GM19043 (cell line): ENCODE data around the gene CCDC50.

Source experiments
- ATAC-seq: cut with Tn5 transposase; IDR thresholded peaks from one replicate; pipeline ENCODE4 v1.9.1; 2021; ENCODE audit warnings: low read depth; ENCODE audit not compliant: unreplicated experiment

The CCDC50 gene

DNA sequence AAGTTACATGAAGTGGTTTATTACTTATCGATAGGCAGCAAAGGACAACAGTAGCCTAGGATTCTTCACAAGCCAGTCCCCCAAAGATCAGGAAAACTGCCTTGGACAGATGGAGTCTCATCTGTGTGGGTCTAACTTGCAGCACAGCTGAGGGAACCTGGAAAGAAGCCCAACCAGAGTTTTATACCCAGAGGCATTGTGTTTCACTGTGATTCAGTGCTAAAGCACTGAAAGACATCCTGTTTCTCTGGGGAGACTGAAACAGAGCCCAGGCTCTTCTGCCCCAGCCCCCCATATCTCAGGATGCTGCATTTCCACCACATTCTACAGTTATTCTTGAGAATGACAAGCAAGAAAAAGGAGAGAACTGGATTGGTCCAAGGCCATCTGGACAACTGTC, 83.6 kb downstream of the CCDC50 start:
- no peak for ATAC-seq

DNA sequence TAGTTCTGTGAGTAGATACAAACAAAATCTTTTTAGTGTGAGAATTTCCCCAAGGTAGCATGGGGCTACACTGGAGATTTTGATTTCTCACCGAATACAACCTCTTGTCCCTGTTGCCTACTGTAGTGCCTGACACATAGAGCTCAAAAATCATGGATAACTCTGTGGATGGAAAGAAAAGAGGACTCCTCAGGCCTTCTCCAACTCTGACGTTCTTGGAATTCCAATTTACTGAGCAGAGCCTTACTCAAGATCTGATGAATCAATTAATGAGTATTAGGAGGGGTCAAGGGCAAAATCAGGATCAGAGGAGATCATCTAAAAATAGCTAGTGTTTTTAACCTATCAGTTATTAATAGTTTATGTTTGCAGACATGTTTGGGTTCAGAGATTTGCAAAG, 85.1 kb downstream of the CCDC50 start:
- no peak for ATAC-seq

DNA sequence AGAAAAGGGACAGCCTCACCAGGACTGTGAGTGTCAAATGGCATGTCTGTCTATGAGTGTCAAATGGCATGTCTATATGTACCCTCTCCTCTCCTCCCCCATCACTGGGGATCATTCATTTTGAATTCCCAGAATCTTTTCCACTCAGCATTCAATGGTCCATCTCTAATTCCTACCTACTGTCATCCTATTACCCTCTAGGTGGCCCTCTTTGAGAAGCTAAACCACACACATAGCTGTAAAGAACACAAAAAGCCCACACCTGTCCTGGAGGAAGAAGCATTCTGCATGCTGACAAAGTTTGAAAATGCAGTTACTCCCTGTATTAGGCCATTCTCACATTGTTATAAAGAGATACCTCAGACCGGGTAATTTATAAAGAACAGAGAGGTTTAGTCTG, 85.5 kb downstream of the CCDC50 start:
- no peak for ATAC-seq

DNA sequence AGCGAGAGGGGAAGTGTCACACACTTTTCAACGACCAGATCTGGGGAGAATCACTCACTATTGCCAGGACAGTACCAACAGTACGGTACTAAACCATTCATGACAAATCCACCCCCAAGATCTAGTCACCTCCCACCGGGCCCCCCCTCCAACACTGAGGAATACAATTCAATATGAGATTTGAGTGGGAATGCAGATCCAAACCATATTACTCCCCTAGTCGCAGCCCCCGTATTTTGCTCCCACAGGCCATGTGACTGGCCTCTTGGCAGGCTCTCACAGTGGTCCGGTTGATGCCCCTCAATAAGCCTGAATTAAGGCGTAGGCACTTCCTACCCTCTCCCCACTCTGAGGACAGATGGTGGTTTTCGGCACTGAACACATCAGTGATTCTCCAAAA, 86.4 kb downstream of the CCDC50 start:
- ATAC-seq: no peak

DNA sequence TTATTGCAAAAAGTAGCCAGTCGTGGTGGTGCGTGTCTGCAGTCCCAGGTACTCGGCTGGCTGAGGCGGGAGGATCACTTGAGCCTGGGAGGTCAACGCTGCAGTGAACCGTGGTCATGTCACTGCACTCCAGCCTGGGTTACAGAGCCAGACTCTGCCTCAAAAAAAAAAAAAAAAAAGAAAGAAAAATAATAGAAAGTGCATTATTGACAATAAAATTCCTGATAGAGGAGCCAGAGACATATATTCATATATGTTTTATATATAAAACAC, 88.2 kb downstream of the CCDC50 start:
- no peak for ATAC-seq

DNA sequence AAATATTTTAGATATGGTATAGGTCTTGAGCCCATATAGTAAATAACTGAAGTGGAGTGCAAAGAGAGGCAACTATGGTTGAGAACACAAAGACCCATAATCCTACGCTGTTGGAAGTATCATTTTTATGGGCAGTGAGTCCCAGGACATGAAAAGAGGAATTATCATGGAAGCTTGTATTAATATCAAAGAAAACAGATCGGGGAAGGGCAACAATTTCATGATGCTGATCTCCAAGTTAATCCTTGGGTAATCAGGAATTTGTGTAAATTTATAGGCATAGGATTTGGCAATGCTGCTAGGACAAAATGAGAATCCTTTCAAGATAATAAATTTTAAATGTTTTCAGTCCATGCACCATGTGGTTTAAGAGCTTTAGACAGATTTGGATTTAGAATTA, 91.6 kb downstream of the CCDC50 start:
- no peak for ATAC-seq

DNA sequence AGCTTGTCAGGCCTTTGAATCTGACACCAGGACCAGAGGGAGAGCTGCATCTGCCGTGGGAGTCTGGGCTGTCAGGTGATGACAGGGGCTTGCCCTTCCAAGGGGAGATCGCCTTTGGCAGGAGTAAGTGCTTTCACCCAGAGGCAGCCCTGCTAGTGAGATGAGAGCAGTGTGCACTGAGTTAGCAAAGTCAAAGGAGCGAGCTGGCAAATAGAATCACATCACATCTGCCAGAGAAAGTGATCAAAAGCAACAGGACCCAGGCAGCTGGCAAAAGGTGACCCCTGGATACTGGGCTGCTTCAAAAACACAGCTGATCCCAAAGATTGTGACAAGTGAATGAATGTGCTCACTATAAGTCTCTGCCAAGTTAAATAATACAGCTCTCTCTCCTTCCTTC, 95.7 kb downstream of the CCDC50 start:
- no peak for ATAC-seq

DNA sequence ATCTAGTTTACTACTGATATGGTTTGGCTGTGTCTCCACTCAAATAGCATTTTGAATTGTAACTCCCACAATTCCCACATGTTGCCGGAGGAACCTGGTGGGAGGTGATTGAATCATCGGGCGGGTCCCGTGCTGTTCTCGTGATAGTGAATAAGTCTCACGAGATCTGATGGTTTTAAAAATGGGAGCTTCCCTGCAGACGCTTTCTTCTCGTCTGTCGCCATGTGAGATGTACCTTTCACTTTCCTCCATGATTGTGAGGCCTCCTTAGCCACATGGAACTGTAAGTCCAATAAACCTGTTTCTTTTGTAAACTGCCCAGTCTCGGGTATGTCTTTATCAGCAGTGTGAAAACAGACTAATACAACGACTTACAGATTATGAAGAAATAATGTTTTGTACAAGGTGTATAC, 96.1 kb downstream of the CCDC50 start:
- ATAC-seq: no peak

DNA sequence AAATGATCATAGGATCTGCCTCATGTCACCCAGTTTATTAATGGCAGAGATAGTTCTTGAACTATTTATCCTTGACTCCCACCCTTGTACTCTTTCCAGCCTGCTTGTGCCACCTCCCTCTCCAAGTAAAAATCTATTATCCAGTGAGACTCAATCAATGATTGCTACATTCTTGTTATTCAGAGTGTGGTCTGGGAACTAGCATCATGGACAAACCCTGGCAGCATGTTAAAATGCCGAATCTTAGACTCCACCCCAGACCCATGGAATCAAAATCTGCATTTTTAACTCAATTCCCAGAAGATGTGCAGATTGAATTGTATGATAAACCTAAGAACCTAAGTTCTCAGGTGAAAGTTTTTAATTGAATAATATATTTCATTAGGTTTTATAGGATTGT, 97.1 kb downstream of the CCDC50 start:
- no peak for ATAC-seq

DNA sequence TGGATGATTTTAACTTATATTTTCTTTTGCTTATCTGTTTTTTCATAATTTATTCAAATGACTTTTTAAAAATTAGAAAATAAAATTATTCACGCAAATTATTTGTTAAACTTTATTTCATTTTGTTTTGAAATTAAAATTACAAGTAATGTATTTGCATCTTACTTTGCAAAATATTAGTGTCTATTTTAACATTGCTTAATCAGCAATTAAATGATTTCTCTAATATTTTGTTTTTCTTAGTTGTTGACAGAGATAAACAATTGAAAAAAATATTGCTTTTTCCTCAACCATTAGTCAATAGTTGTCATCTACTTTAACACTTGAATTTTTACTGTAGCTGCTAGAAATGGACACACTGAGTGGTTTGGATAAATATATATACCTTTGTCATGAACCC, 99.0 kb downstream of the CCDC50 start:
- no peak for ATAC-seq

DNA sequence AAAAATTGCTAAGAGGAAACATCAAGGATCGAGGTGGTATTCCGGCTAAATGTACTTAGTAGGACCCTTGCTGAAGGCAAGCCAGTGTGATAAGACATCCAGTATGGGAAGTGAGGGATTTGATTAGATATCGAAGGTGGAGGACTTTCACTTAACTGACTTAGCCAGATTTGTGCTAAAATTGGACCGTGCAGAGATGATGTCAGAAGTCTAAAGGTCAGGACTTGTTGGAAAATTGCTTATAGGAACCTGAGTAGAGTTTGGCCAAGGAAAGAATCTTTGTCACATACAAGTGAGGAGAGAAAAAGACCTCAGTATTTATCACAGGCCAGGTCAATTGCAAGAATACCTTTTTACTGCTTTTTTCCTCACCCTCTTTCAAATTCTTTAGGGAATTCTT, 100.9 kb downstream of the CCDC50 start:
- no peak for ATAC-seq

DNA sequence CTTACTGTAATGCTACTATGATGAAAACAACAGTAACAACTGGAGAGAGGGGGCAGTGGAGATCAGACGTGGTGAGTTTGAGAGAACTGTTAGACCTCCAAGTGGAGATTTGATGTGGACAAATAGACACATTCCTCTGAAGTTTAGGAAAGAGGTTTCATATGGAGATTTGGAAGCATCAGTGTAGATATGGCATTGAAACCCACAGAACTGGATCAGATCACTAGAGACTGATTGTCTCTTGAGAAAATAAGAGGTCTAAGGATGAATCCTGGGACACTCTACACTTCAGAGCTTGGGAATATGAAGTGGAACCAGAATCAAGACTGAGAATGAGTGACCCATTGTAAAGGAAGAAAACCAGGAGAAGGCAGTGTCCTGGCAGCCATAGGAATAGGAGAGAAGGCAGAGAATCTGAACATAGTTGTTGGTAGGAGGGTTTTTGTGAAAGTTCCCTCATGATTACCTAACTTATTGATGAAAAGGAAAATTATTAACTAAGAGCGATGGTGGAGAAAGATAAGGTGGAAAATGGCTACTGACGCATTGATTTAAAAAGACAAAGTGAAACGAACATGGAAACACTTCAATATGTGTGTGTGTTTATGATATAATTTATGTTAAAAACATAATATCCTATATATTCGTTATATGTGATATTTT, 102.1 kb downstream of the CCDC50 start:
- no peak for ATAC-seq

DNA sequence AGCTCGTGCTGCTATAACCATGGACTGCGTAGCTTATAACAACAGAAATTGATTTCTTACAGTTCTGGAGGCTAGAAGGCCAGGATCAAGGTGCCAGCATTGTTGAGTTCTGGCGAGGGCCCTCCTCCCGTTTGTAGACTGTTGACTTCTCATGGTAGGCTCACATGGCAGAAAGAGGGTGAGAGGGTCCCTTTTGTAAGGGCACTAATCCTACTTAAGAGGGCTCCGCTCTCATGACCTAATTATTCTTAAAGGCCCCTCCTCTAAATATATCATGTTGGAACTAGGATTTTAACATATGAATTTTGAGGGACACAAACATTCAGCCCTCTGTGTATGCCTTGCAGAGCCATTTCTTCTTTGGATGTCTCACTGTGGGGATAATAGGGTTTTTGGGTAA, 103.0 kb downstream of the CCDC50 start:
- no peak for ATAC-seq

GRCh38 chr3:191434024-191434423, 104.8 kb downstream of the CCDC50 start:
- ATAC-seq: no peak

DNA sequence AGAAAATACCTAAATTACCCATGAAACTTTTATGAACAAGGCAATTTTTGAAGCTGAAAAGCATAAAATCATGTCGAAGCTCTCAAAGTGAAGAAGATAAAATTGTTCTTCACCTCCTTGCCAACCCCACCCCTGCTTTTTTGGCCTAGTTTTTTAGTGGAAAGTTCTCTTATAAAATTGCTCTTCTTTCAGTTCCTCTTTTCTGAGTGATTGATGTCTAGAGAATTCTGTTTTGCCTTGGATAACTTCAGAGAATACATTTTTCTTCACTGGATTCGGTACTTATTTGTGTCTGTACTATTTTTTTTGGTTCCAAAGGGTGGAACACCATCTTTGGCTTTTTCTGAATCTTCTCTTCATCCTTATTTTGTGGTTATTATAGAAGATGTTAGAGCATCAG, 106.8 kb downstream of the CCDC50 start:
- no peak for ATAC-seq

- no peak for ATAC-seq
Observed at GRCh38 chr3:191438150-191438814, 109.1 kb downstream of the CCDC50 start.

DNA sequence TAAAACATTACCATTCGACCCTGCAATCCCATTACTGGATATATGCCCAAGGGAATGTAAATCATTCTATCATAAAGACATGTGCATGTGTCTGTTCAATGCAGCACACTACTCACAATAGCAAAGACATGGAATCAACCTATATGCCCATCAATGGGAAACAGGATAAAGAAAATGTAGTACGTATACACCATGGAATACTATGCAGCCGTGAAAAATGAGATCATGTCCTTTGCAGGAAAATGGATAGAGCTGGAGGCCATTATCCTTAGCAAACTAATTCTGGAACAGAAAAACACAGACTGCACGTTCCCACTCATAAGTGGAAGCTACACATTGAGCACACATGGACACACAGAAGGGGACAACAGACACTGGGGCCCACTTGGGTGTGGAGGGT, 111.3 kb downstream of the CCDC50 start:
- no peak for ATAC-seq

DNA sequence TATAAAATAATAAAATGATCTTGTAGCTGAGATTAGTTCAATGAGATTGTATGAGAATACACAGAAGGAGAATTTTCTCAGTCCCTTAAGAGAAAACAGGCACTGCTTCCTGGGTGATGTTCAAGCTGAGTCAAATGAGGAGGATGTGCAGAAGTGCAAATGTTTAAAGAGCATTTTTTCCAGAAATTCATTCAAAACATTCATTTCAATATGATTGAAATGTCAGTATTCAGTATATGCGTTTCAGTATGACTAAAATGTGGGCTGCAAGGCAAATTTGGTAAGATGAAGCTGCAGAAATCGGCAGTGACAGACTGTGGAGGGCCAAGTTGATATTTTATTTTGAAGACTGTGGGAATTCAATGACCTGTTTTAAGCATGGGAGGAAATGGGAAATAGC, 112.5 kb downstream of the CCDC50 start:
- no peak for ATAC-seq

GRCh38 chr3:191444569-191444968, 115.4 kb downstream of the CCDC50 start:
- no peak for ATAC-seq
